ENCODE measurements around the gene MAPT.

MAPT gene

GRCh38 chr17:45986056-45986455 is 91.7 kb downstream of the MAPT start:
- DNase-seq (ENCODE audit: low read depth in 1 of 2, low spot score in 1 of 2) = no peak

DNA sequence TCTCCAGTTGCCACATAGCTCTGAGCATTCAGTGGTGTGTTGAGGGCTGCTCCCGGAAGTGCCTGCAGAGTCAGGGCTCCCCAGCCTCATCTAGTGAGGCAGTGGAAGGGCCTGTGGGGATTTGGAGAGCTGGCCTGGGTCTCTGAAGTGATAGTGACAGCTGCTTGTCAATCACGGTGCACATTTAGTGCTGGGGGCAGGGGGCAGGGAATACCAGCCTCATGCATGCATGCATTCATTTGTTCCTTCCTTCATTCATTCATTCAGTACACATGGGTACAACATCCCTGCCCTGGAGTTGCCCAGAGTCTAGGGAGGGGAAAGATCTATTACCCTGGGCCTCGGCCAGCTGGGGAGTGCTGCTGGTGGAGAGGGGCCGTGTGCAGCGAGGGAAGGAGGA is 93.4 kb downstream of the MAPT start:
- DNase-seq (ENCODE audit: low read depth in 1 of 2, low spot score in 1 of 2) = no peak

DNA sequence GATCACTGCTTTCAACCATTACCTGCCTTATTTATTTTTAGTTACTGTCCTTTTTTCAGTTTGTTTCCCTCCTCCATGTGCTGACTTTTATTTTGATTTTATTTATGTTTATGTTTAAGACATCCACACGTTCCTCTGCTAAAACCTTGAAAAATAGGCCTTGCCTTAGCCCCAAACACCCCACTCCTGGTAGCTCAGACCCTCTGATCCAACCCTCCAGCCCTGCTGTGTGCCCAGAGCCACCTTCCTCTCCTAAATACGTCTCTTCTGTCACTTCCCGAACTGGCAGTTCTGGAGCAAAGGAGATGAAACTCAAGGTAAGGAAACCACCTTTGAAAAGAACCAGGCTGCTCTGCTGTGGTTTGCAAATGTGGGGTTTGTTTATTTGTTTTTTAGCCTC is 95.4 kb downstream of the MAPT start:
- DNase-seq (ENCODE audit: low read depth in 1 of 2, low spot score in 1 of 2) = no peak

DNA sequence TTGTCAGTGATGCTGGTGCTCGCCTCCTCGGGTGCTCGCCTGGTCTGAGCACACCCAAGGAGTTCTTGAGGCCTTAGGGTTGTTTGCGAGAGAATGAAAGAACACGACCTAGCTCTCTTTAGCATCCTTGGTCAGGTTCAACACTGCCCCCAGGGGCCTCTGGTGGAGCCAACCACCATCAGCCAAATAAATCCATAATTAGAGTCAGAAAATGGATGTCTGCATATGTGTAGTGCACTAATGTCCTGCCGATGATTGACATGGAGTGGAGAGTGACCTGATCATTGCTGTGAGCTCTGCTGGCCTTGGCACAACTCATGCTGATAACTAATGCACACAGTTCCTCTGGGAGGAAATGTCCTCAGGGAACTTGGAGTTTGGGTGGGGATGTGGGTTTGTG is 96.5 kb downstream of the MAPT start:
- DNase-seq (ENCODE audit: low read depth in 1 of 2, low spot score in 1 of 2) = no peak

DNA sequence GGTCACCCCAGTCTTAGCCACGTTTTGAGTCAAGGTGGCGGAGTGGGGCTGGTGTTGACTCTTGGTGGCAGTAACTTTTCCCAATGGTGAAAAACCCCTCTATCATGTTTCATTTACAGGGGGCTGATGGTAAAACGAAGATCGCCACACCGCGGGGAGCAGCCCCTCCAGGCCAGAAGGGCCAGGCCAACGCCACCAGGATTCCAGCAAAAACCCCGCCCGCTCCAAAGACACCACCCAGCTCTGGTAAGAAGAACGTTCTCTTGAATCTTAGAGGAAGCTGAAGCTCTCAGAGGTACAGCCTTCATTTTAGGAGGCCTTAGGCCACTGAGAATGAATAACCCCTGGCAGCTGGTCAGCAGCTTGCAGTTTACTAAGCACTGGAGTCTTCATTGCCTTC is 97.0 kb downstream of the MAPT start:
- DNase-seq (ENCODE audit: low read depth in 1 of 2, low spot score in 1 of 2) = no peak

DNA sequence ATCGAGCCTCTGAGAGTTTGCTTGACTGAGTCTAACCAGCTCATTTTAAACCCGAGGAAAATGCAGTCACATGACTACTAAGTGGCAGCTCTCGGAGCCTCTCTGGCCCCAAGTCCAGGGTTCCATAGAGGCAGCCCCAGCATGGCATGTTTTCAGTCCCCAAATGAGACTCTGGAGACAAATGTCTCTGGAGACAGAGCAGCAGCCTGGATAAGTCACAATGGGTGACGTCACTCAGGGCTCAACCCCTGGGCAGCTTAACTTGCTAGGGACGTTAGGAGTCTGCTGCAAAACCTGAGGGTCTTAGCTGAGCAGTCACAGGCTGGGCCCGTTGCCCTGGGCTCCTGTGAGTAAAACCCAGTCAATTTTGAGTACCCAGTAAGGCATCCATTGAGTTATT is 97.8 kb downstream of the MAPT start:
- no peak for DNase-seq (ENCODE audit: low read depth in 1 of 2, low spot score in 1 of 2)

DNA sequence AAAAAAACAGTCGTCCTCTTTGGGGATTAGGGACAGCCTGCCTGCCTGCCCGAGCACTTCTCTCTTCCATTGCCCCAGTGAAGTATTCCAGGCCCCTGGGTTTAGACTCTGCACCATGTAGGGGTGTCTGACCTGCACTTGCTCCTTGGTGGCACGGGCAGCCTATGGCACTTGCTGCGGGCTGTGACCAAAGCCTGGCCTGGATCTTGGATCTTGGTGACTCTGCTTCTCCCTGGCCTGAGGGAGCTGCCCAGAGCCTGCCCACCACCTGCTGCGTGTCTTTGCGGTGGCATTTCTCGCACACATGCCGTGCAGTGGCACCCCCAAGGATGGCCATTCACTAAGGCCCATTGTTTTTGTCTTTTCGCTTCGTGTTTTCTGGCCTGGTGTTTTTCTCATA is 98.5 kb downstream of the MAPT start:
- DNase-seq (ENCODE audit: low read depth in 1 of 2, low spot score in 1 of 2) = no peak

DNA sequence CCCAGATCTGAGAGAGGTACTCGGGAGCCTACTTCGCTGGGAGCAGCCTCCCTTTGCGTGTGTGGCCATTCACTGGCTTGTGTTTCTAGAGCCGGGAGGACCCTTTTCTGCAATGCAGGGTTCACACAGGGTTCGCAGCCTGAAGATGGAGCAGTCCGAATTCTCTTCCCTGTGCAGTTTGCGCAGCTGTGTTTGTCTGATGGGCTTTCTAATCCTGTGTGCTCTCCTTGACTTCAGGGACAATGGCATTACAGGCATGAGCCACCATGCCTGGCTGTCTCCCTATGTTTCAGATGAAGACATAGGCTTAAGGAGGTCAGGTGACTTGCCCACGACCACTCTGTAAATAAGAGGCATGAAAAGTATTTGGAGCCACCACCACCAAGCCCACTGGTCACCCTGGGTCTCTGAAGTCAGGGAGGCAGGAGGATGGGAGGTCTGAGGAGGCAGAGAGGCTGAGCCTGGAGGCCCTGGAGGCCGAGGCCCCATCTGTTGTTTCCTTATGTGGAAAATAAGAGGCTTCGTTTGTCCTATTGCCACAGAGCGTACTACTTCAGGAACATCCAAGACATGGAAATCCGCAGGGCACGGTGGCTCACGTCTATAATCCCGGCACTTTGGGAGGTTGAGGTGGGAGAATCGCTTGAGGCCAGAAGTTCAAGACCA is 99.7 kb downstream of the MAPT start:
- no peak for DNase-seq (ENCODE audit: low read depth in 1 of 2, low spot score in 1 of 2)

- DNase-seq (ENCODE audit: low read depth in 1 of 2, low spot score in 1 of 2) = no peak
Measured at GRCh38 chr17:45994987-45995386, 100.6 kb downstream of the MAPT start.

- DNase-seq (ENCODE audit: low read depth in 1 of 2, low spot score in 1 of 2) = no peak
Measured at GRCh38 chr17:45995627-45996270, 101.4 kb downstream of the MAPT start.

GRCh38 chr17:45996282-45996937 is 102.1 kb downstream of the MAPT start:
- no peak for DNase-seq (ENCODE audit: low read depth in 1 of 2, low spot score in 1 of 2)

- no peak for DNase-seq (ENCODE audit: low read depth in 1 of 2, low spot score in 1 of 2)
Measured at GRCh38 chr17:45997166-45997565, 102.8 kb downstream of the MAPT start.

DNA sequence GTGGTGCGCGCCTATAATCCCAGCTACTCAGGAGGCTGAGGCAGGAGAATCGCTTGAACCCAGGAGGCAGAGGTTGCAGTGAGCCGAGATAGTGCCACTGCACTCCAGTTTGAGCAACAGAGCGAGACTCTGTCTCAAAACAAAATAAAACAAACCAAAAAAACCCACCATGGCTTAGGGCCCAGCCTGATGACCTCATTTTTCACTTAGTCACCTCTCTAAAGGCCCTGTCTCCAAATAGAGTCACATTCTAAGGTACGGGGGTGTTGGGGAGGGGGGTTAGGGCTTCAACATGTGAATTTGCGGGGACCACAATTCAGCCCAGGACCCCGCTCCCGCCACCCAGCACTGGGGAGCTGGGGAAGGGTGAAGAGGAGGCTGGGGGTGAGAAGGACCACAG is 103.3 kb downstream of the MAPT start:
- no peak for DNase-seq (ENCODE audit: low read depth in 1 of 2, low spot score in 1 of 2)

DNA sequence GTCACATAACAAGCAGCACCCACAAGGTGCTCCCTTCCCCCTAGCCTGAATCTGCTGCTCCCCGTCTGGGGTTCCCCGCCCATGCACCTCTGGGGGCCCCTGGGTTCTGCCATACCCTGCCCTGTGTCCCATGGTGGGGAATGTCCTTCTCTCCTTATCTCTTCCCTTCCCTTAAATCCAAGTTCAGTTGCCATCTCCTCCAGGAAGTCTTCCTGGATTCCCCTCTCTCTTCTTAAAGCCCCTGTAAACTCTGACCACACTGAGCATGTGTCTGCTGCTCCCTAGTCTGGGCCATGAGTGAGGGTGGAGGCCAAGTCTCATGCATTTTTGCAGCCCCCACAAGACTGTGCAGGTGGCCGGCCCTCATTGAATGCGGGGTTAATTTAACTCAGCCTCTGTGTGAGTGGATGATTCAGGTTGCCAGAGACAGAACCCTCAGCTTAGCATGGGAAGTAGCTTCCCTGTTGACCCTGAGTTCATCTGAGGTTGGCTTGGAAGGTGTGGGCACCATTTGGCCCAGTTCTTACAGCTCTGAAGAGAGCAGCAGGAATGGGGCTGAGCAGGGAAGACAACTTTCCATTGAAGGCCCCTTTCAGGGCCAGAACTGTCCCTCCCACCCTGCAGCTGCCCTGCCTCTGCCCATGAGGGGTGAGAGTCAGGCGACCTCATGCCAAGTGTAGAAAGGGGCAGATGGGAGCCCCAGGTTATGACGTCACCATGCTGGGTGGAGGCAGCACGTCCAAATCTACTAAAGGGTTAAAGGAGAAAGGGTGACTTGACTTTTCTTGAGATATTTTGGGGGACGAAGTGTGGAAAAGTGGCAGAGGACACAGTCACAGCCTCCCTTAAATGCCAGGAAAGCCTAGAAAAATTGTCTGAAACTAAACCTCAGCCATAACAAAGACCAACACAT is 104.9 kb downstream of the MAPT start, which contains the start of gene STH:
Gene STH (plus strand): TSS at position 264 of the 913 bp plus-strand sequence. CDS start 30 bp downstream, at position 294.
- no peak for DNase-seq (ENCODE audit: low read depth in 1 of 2, low spot score in 1 of 2)

- no peak for DNase-seq (ENCODE audit: low read depth in 1 of 2, low spot score in 1 of 2)
Measured at GRCh38 chr17:45999900-46000290, 105.5 kb downstream of the MAPT start.

DNA sequence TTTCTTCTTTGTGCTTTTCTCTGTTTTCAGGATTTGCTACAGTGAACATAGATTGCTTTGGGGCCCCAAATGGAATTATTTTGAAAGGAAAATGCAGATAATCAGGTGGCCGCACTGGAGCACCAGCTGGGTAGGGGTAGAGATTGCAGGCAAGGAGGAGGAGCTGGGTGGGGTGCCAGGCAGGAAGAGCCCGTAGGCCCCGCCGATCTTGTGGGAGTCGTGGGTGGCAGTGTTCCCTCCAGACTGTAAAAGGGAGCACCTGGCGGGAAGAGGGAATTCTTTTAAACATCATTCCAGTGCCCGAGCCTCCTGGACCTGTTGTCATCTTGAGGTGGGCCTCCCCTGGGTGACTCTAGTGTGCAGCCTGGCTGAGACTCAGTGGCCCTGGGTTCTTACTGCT is 105.9 kb downstream of the MAPT start:
- no peak for DNase-seq (ENCODE audit: low read depth in 1 of 2, low spot score in 1 of 2)

- DNase-seq (ENCODE audit: low read depth in 1 of 2, low spot score in 1 of 2) = no peak
Measured at GRCh38 chr17:46000757-46001156, 106.4 kb downstream of the MAPT start.

DNA sequence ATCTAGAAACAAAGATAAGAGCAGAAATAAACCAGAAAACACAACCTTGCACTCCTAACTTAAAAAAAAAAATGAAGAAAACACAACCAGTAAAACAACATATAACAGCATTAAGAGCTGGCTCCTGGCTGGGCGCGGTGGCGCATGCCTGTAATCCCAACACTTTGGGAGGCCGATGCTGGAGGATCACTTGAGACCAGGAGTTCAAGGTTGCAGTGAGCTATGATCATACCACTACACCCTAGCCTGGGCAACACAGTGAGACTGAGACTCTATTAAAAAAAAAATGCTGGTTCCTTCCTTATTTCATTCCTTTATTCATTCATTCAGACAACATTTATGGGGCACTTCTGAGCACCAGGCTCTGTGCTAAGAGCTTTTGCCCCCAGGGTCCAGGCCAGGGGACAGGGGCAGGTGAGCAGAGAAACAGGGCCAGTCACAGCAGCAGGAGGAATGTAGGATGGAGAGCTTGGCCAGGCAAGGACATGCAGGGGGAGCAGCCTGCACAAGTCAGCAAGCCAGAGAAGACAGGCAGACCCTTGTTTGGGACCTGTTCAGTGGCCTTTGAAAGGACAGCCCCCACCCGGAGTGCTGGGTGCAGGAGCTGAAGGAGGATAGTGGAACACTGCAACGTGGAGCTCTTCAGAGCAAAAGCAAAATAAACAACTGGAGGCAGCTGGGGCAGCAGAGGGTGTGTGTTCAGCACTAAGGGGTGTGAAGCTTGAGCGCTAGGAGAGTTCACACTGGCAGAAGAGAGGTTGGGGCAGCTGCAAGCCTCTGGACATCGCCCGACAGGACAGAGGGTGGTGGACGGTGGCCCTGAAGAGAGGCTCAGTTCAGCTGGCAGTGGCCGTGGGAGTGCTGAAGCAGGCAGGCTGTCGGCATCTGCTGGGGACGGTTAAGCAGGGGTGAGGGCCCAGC is 107.3 kb downstream of the MAPT start:
- no peak for DNase-seq (ENCODE audit: low read depth in 1 of 2, low spot score in 1 of 2)

DNA sequence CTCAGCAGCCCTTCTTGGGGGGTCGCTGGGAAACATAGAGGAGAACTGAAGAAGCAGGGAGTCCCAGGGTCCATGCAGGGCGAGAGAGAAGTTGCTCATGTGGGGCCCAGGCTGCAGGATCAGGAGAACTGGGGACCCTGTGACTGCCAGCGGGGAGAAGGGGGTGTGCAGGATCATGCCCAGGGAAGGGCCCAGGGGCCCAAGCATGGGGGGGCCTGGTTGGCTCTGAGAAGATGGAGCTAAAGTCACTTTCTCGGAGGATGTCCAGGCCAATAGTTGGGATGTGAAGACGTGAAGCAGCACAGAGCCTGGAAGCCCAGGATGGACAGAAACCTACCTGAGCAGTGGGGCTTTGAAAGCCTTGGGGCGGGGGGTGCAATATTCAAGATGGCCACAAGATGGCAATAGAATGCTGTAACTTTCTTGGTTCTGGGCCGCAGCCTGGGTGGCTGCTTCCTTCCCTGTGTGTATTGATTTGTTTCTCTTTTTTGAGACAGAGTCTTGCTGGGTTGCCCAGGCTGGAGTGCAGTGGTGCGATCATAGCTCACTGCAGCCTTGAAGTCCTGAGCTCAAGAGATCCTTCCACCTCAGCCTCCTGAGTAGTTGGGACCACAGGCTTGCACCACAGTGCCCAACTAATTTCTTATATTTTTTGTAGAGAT is 108.1 kb downstream of the MAPT start:
- peak; percentile 46 to 59 for DNase-seq (ENCODE audit: low read depth in 1 of 2, low spot score in 1 of 2)

DNA sequence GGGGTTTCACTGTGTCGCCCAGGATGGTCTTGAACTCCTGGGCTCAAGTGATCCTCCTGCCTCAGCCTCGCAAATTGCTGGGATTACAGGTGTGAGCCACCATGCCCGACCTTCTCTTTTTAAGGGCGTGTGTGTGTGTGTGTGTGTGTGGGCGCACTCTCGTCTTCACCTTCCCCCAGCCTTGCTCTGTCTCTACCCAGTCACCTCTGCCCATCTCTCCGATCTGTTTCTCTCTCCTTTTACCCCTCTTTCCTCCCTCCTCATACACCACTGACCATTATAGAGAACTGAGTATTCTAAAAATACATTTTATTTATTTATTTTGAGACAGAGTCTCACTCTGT is 108.6 kb downstream of the MAPT start:
- DNase-seq (ENCODE audit: low read depth in 1 of 2, low spot score in 1 of 2) = no peak

Data from stimulated activated CD4-positive, alpha-beta T cell treated with anti-CD3 and anti-CD28 coated beads, Interleukin-15, amount 100 ng/mL, for 1 hour (primary cell).